ENCODE data around the gene ELF4.

The ELF4 gene

DNA sequence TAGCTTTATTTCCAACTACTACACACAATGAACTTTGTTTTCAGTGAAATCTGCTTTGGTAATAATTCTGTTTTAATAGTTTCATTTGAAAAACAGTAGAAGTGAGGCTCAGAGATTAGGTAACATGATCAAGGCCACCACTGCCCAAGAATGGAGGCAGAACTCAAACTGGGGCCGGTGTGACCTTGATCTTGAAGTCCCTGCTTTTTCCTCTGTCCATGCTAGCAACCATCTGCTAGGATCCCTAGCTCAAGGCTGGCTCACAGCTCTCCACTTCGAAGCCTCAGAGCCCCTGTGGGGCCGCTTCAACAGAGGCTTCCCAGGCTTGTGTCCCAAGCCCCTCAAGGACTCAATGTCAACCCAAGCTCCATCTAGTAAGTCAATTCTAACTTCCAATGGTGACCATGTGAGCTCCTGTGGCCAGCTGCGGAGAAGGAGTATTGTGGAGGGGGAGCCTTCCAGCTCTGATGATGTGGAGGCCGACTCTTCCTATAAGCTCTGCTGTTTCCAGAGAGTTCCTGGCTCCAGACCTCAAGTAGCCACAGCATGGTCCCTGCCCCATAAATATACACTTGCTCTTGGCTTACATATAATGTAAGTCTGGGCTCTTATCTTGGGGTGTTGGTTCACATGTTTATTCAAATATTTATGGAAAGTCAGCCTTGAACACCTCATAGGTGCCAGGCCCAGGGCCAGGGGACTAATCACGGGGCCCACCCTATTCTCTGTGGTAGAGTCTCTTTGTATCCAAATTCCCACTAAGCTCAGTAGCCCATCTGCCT lies 14.9 kb downstream of the ELF4 start:
- no peak for TF ChIP-seq CTCF (IDR thresholded peaks at IDR 0.05)
- no peak overlapping the region for H2AFZ ChIP-seq
- no peak overlapping the region for H3K4me2 ChIP-seq (ENCODE audit: low read length)
- no peaks in the 10 kb centered on the region for H3K9me3 ChIP-seq (ENCODE audit: control insufficient read depth, low read length)
- H3K27me3 ChIP-seq (ENCODE audit: control insufficient read depth, insufficient read depth, low read length) = no peaks in the 10 kb centered on the region
- H3K4me1 ChIP-seq = peaks cover 4% of the 10 kb centered on the region
- H3K79me2 ChIP-seq = no peaks in the 10 kb centered on the region
- no peak overlapping the region for H3K27ac ChIP-seq
- no peak overlapping the region for H3K9ac ChIP-seq
- no peaks in the 10 kb centered on the region for H3K36me3 ChIP-seq (ENCODE audit: control insufficient read depth, insufficient read depth, low read length)
- no peak overlapping the region for H3K4me3 ChIP-seq (ENCODE audit: low read depth, low read length)

- Histone ChIP-seq H3K4me3 (ENCODE audit: low read depth, low read length) (no peak overlapping the region), H3K9ac (no peak overlapping the region)
- no peak for TF ChIP-seq CTCF (IDR thresholded peaks at IDR 0.05)
Measured at GRCh38 chrX:130094696-130095095, 15.6 kb downstream of the ELF4 start.

DNA sequence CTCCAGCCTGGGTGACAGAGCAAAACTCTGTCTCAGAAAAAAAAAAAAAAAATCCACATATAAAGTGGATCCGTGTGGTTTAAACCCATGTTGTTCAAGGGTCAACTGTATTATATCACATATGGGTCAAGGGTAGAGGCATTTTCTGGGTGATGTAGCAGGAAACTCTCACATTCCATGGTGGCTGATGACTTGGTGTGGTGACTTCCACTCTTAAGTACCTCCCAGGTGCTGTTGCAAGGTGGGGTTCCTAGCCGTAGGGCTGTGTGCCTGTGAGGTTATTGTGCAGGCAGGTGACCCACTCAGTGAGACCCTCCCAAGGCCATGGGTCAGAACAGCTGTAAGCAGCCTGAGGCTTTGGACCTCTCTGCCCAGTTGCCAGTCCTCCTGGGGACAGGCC lies 17.0 kb downstream of the ELF4 start:
- no peaks in the 10 kb centered on the region for H3K27me3 ChIP-seq (ENCODE audit: control insufficient read depth, insufficient read depth, low read length)
- no peak for TF ChIP-seq CTCF (IDR thresholded peaks at IDR 0.05)
- H2AFZ ChIP-seq = no peak overlapping the region
- no peak overlapping the region for H3K9ac ChIP-seq
- no peak overlapping the region for H3K4me3 ChIP-seq (ENCODE audit: low read depth, low read length)
- no peaks in the 10 kb centered on the region for H3K36me3 ChIP-seq (ENCODE audit: control insufficient read depth, insufficient read depth, low read length)
- H3K4me1 ChIP-seq = peaks cover 4% of the 10 kb centered on the region
- H3K79me2 ChIP-seq = no peaks in the 10 kb centered on the region
- no peak overlapping the region for H3K27ac ChIP-seq
- H3K9me3 ChIP-seq (ENCODE audit: control insufficient read depth, low read length) = no peaks in the 10 kb centered on the region
- H3K4me2 ChIP-seq (ENCODE audit: low read length) = no peak overlapping the region

More at GRCh38 chrX:130094696-130095095, 15.6 kb downstream of the ELF4 start:
- Histone ChIP-seq H2AFZ (no peak overlapping the region), H3K79me2 (no peaks in the 10 kb centered on the region), H3K4me2 (ENCODE audit: low read length) (no peak overlapping the region), H3K4me1 (peaks cover 4% of the 10 kb centered on the region), H3K36me3 (ENCODE audit: control insufficient read depth, insufficient read depth, low read length) (no peaks in the 10 kb centered on the region), H3K9me3 (ENCODE audit: control insufficient read depth, low read length) (no peaks in the 10 kb centered on the region), H3K27ac (no peak overlapping the region), H3K27me3 (ENCODE audit: control insufficient read depth, insufficient read depth, low read length) (no peaks in the 10 kb centered on the region)

GRCh38 chrX:130091980-130092522 lies 18.2 kb downstream of the ELF4 start:
- Histone ChIP-seq H3K79me2 (no peaks in the 10 kb centered on the region), H3K27me3 (ENCODE audit: control insufficient read depth, insufficient read depth, low read length) (no peaks in the 10 kb centered on the region), H3K4me2 (ENCODE audit: low read length) (no peak overlapping the region), H3K9me3 (ENCODE audit: control insufficient read depth, low read length) (no peaks in the 10 kb centered on the region), H3K4me3 (ENCODE audit: low read depth, low read length) (no peak overlapping the region), H3K36me3 (ENCODE audit: control insufficient read depth, insufficient read depth, low read length) (no peaks in the 10 kb centered on the region), H3K9ac (no peak overlapping the region), H3K27ac (no peak overlapping the region), H3K4me1 (no peaks in the 10 kb centered on the region), H2AFZ (no peak overlapping the region)
- no peak for TF ChIP-seq CTCF (IDR thresholded peaks at IDR 0.05)

DNA sequence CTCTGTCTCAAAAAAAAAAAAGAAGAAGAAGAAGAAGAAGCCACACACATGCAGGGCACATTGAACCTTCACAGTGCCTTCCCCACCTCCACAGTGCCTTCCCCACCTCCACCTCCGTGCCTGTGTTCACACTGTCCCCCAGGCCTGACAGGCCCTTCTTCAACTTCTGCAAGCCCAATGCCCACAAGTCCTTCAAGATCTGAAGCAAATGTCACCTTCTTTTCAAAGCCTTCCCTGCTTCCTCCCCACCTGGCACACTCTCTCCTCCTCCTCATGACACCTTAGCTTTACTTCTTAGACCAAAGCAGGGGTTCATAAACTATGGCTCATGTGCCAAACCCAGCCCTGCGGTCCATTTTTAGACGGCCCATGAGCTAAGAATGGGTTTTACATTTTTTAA lies 19.9 kb downstream of the ELF4 start:
- no peak for TF ChIP-seq CTCF (IDR thresholded peaks at IDR 0.05)

More for the DNA sequence above, 19.9 kb downstream of the ELF4 start:
- Histone ChIP-seq H3K36me3 (ENCODE audit: control insufficient read depth, insufficient read depth, low read length) (no peaks in the 10 kb centered on the region), H3K4me1 (no peaks in the 10 kb centered on the region), H3K9ac (no peak overlapping the region), H3K4me2 (ENCODE audit: low read length) (no peak overlapping the region), H3K27ac (no peak overlapping the region), H3K27me3 (ENCODE audit: control insufficient read depth, insufficient read depth, low read length) (no peaks in the 10 kb centered on the region), H3K9me3 (ENCODE audit: control insufficient read depth, low read length) (no peaks in the 10 kb centered on the region), H2AFZ (no peak overlapping the region), H3K79me2 (no peaks in the 10 kb centered on the region), H3K4me3 (ENCODE audit: low read depth, low read length) (no peak overlapping the region)

Measured in parathyroid adenoma (tissue), 2 donors.